ENCODE measurements around the gene HOXB5.

DNA sequence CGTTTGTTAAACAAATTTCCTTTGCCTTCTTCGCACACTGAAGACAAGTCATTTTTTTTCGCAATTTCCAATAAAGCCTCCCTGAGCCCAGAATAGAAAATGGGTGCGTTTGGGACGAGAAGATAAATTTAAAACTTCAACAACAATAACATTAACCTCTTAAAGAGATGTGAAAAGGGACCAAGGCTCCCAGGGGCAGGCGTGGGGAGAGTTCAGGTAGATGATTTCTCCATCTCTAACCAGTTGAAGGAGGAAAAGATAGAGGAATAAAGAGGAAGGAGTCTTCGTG lies 14.2 kb downstream of the HOXB5 start:
- no peak for TF ChIP-seq EZH2 (IDR thresholded peaks at IDR 0.05; ENCODE audit: insufficient read depth, low read length)
- TF ChIP-seq, protein P1, sequence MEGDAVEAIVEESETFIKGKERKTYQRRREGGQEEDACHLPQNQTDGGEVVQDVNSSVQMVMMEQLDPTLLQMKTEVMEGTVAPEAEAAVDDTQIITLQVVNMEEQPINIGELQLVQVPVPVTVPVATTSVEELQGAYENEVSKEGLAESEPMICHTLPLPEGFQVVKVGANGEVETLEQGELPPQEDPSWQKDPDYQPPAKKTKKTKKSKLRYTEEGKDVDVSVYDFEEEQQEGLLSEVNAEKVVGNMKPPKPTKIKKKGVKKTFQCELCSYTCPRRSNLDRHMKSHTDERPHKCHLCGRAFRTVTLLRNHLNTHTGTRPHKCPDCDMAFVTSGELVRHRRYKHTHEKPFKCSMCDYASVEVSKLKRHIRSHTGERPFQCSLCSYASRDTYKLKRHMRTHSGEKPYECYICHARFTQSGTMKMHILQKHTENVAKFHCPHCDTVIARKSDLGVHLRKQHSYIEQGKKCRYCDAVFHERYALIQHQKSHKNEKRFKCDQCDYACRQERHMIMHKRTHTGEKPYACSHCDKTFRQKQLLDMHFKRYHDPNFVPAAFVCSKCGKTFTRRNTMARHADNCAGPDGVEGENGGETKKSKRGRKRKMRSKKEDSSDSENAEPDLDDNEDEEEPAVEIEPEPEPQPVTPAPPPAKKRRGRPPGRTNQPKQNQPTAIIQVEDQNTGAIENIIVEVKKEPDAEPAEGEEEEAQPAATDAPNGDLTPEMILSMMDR (IDR thresholded peaks at IDR 0.05; ENCODE audit: insufficient read depth, low read depth, low read length) = no peak
